Smooth muscle cell (in vitro differentiated cells): ENCODE results near the gene KCNIP3. TPM values are rescaled to one million over a fixed set of nuclear protein-coding genes. Genes with fewer than 3 reads are reported as not detected.

Experiments
- DNase-seq: peaks from one replicate; lab custom pipeline; 2025; ENCODE audit not compliant: unreplicated experiment; lab: John Stamatoyannopoulos, UW
- H2AFZ ChIP-seq: fragments of 200-600 bp; sonication (generic); 2 replicates; pipeline ENCODE4 v1.6.0; 2016; ENCODE audit warnings: antibody characterized with exemption, low read depth, mild to moderate bottlenecking
- H3F3A ChIP-seq: fragments of 200-600 bp; sonication (generic); 2 replicates; pipeline ENCODE4 v1.6.0; 2017; ENCODE audit warnings: antibody characterized with exemption, low read depth
- H3K27ac ChIP-seq: fragments of 200-600 bp; sonication (generic); 2 replicates; pipeline ENCODE4 v1.5.1; 2016; ENCODE audit warnings: low read depth, mild to moderate bottlenecking
- H3K27me3 ChIP-seq: fragments of 200-600 bp; sonication (generic); 2 replicates; pipeline ENCODE4 v1.6.1; 2016; ENCODE audit warnings: low read depth, mild to moderate bottlenecking
- H3K36me3 ChIP-seq: fragments of 200-600 bp; sonication (generic); 2 replicates; pipeline ENCODE4 v1.5.1; 2016; ENCODE audit warnings: low read depth
- H3K4me1 ChIP-seq: fragments of 200-600 bp; sonication (generic); 2 replicates; pipeline ENCODE4 v1.5.1; 2016; ENCODE audit warnings: low read depth
- H3K4me2 ChIP-seq: fragments of 200-600 bp; sonication (generic); 2 replicates; pipeline ENCODE4 v1.6.0; 2016; ENCODE audit warnings: mild to moderate bottlenecking
- H3K4me3 ChIP-seq: fragments of 200-600 bp; sonication (generic); 2 replicates; pipeline ENCODE4 v1.5.1; 2016; ENCODE audit warnings: mild to moderate bottlenecking
- H3K79me2 ChIP-seq: fragments of 200-600 bp; sonication (generic); 2 replicates; pipeline ENCODE4 v1.6.0; 2016; ENCODE audit warnings: low read depth, mild to moderate bottlenecking
- H3K9ac ChIP-seq: fragments of 200-600 bp; sonication (generic); 2 replicates; pipeline ENCODE4 v1.6.0; 2016; ENCODE audit warnings: low read depth
- H3K9me3 ChIP-seq: fragments of 200-600 bp; sonication (generic); replicated peaks from 2 replicates; pipeline ENCODE4 v1.5.1; 2016; ENCODE audit warnings: low read depth
- H4K20me1 ChIP-seq: fragments of 200-600 bp; sonication (generic); 2 replicates; pipeline ENCODE4 v1.6.0; 2016; ENCODE audit warnings: low read depth
- CTCF ChIP-seq: fragments of 200-600 bp; sonication (generic); IDR thresholded peaks from 2 replicates; pipeline ENCODE4 v1.5.1; 2017; ENCODE audit warnings: borderline replicate concordance, mild to moderate bottlenecking, antibody characterized with exemption; ENCODE audit not compliant: insufficient read depth, poor library complexity, severe bottlenecking
- WGBS: methylation state at CpG from one replicate; pipeline ENCODE4 v1.1.7; 2016; ENCODE audit warnings: low lambda C conversion rate; 5-methylcytosine and 5-hydroxymethylcytosine counted together
- polyA plus RNA-seq: library from polyadenylated mRNA; unstranded; fragments of >200 nt; fragmentation: Nextera tagmentation; extraction: Ambion mirVana; gene quantifications from 2 replicates; pipeline ENCODE4 v1.2.1, GENCODE V29; 2016
- total RNA-seq: library from RNA; depleted of rRNA; stranded (reverse); fragments of >200 nt; gene quantifications from 2 replicates; pipeline ENCODE4 v1.2.3, GENCODE V29; 2014

Gene KCNIP3
- total and polyA plus RNA-seq, 2 experiments from 2014 or later: 1.1 to 7.6 TPM

- Histone ChIP-seq H3K36me3 (no peaks in the 10 kb centered on the region), H3K4me3 (no peak overlapping the region), H3K27me3 (no peaks in the 10 kb centered on the region), H2AFZ (no peak overlapping the region), H3K27ac (no peak overlapping the region), H3K9me3 (no peaks in the 10 kb centered on the region), H4K20me1 (no peaks in the 10 kb centered on the region), H3F3A (no peaks in the 10 kb centered on the region), H3K9ac (no peak overlapping the region), H3K4me1 (no peaks in the 10 kb centered on the region), H3K79me2 (no peaks in the 10 kb centered on the region), H3K4me2 (no peak overlapping the region)
- no peak for DNase-seq
- 89% methylated on average over 7 of the region's 7 CpGs for WGBS
- TF ChIP-seq CTCF: no peak
Measured at GRCh38 chr2:95333056-95333455, 35.9 kb downstream of the KCNIP3 start.

GRCh38 chr2:95333888-95334338 lies 36.8 kb downstream of the KCNIP3 start:
- WGBS: 73% methylated on average over 11 of the region's 11 CpGs
- no peak for TF ChIP-seq CTCF
- no peaks in the 10 kb centered on the region for H3K79me2 ChIP-seq
- H3K4me1 ChIP-seq: no peaks in the 10 kb centered on the region
- no peak overlapping the region for H2AFZ ChIP-seq
- H3K36me3 ChIP-seq: no peaks in the 10 kb centered on the region
- no peak overlapping the region for H3K9ac ChIP-seq
- H3K4me3 ChIP-seq: no peak overlapping the region
- no peaks in the 10 kb centered on the region for H4K20me1 ChIP-seq
- H3K27me3 ChIP-seq: no peaks in the 10 kb centered on the region
- no peaks in the 10 kb centered on the region for H3F3A ChIP-seq
- no peak for DNase-seq
- H3K4me2 ChIP-seq: no peak overlapping the region
- H3K9me3 ChIP-seq: no peaks in the 10 kb centered on the region
- no peak overlapping the region for H3K27ac ChIP-seq

- Histone ChIP-seq H3K4me1 (no peaks in the 10 kb centered on the region), H3F3A (no peaks in the 10 kb centered on the region), H4K20me1 (no peaks in the 10 kb centered on the region), H3K4me3 (no peak overlapping the region), H3K9me3 (no peaks in the 10 kb centered on the region), H3K27ac (no peak overlapping the region), H3K36me3 (no peaks in the 10 kb centered on the region), H3K4me2 (no peak overlapping the region), H3K79me2 (no peaks in the 10 kb centered on the region), H3K27me3 (no peaks in the 10 kb centered on the region), H3K9ac (no peak overlapping the region), H2AFZ (no peak overlapping the region)
- TF ChIP-seq CTCF: no peak
- WGBS: 77% methylated on average over 1 of the region's 1 CpG
- DNase-seq: no peak
Measured at GRCh38 chr2:95334916-95335641, 37.9 kb downstream of the KCNIP3 start.

GRCh38 chr2:95336406-95336805 lies 39.3 kb downstream of the KCNIP3 start:
- H3K9me3 ChIP-seq: no peaks in the 10 kb centered on the region
- H4K20me1 ChIP-seq: no peaks in the 10 kb centered on the region
- peaks cover 11% of the 10 kb centered on the region for H3K27me3 ChIP-seq
- H3K4me3 ChIP-seq: no peak overlapping the region
- H3K79me2 ChIP-seq: no peaks in the 10 kb centered on the region
- no peaks in the 10 kb centered on the region for H3K36me3 ChIP-seq
- no peak overlapping the region for H2AFZ ChIP-seq
- no peak for TF ChIP-seq CTCF
- H3K27ac ChIP-seq: no peak overlapping the region
- H3K9ac ChIP-seq: no peak overlapping the region
- no peaks in the 10 kb centered on the region for H3K4me1 ChIP-seq
- 84% methylated on average over 2 of the region's 2 CpGs for WGBS
- no peak overlapping the region for H3K4me2 ChIP-seq
- no peak for DNase-seq
- no peaks in the 10 kb centered on the region for H3F3A ChIP-seq
